ENCODE measurements around the gene DNAAF9.

DNAAF9 gene

GRCh38 chr20:3378138-3378537 lies 29.3 kb downstream of the DNAAF9 start:
- DNase-seq: no peak

GRCh38 chr20:3377644-3378043 lies 29.8 kb downstream of the DNAAF9 start:
- no peak for DNase-seq

- no peak for DNase-seq
These were observed 33.2 kb downstream of the DNAAF9 start for GRCh38 chr20:3374296-3374695.

- DNase-seq: no peak
These were observed 35.7 kb downstream of the DNAAF9 start for GRCh38 chr20:3371754-3372153.

GRCh38 chr20:3367089-3367488 lies 40.4 kb downstream of the DNAAF9 start:
- no peak for DNase-seq

GRCh38 chr20:3364323-3365013 lies 43.0 kb downstream of the DNAAF9 start:
- no peak for DNase-seq

- no peak for DNase-seq
These were observed 46.7 kb downstream of the DNAAF9 start for GRCh38 chr20:3360752-3361151.

- DNase-seq: no peak
These were observed 48.7 kb downstream of the DNAAF9 start for GRCh38 chr20:3358676-3359340.

Data from amygdala (tissue), 56 donors.